NCI-H2227 (cell line): ENCODE results near the gene AP5Z1.
A peak's percentile ranks its signal among the peaks of the same experiment; 100 is the strongest.

Source experiments
- DNase-seq: peaks from one replicate; lab custom pipeline; 2025; ENCODE audit not compliant: unreplicated experiment; lab: John Stamatoyannopoulos, UW

The AP5Z1 gene

DNA sequence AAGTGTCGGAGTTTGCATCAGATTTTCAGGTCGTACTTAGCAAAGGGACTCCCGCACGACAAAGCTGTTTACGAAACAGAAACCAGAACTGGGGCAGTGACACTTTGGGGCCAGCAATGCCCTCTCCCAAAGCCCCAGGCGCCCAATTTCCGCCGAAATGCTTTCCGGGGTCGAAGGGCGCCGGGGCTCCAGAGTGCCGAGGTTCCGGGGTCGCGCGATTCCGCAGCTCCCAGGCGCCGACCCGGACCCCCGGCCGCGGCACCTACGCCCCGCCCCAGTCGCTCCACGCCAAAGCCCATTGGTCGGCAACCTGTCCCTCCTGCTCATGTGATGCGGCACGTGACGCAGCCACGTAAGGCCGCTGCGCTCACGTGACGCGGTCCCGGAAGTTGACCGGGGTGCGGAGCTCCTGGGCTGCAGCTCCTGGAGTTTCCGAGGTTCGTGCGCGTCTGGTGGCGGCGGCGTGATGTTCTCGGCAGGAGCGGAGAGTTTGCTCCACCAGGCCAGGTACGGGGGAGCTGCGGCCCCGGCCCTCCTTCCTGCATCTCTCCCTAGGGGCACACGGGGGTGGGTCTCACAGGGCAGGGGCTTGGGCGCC is at the start of gene AP5Z1:
AP5Z1 (plus strand) TSS at position 374 of the 598 bp plus-strand sequence; CDS start at position 467, 93 bp downstream.
- DNase-seq: peak; percentile 95

GRCh38 chr7:4725850-4726450 is 49.5 kb upstream of the AP5Z1 start:
- no peak for DNase-seq

DNA sequence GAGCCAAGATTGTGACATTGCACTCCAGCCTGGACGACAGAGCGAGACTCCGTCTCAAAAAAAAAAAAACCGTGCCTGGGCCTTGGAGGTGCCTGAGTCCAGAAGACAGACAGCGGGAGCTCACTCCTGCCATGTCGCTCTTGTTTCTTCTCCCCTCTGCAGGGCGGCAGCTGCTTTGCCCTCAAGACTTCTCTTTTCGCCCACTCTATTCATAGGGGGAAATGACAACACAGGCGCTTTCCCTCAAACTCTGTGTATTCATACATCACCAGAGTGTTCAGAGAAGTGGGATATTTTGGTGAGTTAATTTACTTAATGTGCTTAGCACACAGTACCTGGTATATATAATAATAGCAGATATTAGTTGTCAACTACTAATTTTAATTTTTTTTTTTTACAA is 48.9 kb upstream of the AP5Z1 start:
- no peak for DNase-seq

DNA sequence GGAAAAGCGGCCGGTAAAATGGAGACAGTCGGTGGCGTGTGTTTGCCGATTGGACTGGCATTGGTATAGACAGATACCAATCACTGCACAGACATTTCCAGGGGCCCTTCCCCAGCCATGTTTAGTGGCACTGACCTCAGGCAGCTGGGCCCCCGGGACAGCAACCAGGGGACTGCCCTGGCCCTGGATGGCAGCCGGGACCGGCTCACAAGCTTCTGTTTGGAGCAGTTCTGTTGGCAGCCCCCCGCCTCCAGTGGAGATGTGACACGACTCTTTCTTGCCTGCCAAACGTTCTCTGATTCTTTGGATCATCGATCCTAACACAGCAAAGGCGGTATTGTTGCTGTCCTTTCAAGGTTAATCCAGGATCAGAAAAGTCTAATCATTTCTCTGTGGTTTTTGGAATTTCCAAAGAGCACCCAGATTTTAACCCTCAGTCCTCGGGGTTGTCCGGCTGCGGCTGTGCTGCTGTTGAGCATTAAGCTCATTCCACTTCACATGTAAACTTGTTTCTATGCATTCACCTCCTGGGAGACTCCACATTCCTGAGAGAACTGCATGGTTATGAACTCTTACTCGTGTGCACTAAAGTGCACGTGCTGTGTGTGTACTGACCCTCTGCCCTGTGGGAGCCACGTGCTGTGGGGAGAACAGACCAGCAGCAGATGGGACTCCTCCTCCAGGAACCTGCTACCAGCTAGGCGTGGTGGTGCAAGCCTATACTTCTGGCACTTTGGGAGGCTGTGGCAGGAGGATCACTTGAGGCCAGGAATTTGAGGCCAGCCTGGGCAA is 47.3 kb upstream of the AP5Z1 start:
- no peak for DNase-seq

DNA sequence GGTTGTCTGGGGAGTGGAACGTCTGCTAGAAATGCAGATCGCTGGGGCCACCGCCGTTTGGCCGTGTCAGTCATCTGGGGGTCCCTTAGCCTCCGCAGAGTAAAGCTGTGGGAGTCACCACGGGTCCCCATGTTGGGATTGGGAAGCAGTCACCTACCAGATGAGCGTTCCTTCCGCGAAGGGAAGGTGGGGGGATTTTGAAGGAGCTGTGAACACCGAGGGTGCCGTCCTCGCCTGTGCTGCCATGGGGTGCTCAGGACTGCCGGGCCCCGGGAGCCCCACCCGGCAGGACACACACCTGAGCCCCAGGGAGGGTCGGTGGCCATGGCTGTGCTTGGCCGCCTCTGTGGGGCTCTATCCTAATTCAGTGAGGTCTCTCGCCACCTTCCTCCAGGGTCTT is 46.2 kb upstream of the AP5Z1 start:
- DNase-seq: no peak

DNA sequence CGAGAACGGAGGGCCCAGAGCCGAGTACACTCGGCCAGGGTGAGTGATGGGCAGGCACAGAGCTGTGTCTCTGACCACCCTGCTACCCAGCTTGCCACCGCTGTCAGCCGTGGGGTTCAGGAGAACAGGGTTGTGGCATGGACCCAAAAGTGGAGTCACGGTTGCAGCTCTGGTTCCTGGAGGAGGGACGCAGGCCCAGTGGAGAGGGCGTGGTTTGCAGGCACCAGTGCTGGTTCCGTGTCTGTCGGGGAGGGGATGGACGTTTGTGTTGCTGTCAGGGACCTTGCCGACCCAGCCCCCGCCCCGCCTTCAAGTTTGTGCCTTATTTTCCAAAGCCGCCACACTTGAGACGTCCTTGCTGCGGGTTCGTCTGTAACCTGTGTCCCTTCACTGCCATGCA is 45.1 kb upstream of the AP5Z1 start:
- no peak for DNase-seq

GRCh38 chr7:4730971-4731370 is 44.5 kb upstream of the AP5Z1 start:
- DNase-seq: no peak

DNA sequence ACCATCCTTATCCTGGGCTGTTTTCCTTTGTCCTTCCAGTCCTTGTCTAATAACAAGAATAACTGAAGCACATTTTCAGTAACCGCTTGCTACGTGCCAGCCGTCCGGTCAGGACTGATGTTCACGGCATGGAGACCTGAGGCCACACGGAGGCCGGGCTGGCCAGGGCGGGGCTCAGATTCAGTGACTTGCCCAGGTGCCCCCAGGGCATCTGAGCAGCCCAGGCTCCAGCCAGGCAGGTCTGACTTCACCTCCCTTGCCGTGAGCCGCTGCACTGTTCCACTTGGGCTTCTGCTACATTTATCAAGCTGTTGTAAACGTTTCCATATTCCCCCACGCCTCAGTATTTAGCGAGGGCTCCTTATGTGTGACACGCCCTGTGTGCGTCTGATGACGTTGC is 43.6 kb upstream of the AP5Z1 start:
- no peak for DNase-seq

GRCh38 chr7:4733936-4734528 is 41.4 kb upstream of the AP5Z1 start:
- DNase-seq: no peak

- DNase-seq: no peak
Observed at GRCh38 chr7:4734587-4735345, 40.7 kb upstream of the AP5Z1 start.

GRCh38 chr7:4737300-4737699 is 38.1 kb upstream of the AP5Z1 start:
- no peak for DNase-seq

- DNase-seq: peak; percentile 39
Observed at GRCh38 chr7:4738711-4739527, 36.5 kb upstream of the AP5Z1 start.

GRCh38 chr7:4739528-4739992 is 35.9 kb upstream of the AP5Z1 start:
- DNase-seq: peak; percentile 66

DNA sequence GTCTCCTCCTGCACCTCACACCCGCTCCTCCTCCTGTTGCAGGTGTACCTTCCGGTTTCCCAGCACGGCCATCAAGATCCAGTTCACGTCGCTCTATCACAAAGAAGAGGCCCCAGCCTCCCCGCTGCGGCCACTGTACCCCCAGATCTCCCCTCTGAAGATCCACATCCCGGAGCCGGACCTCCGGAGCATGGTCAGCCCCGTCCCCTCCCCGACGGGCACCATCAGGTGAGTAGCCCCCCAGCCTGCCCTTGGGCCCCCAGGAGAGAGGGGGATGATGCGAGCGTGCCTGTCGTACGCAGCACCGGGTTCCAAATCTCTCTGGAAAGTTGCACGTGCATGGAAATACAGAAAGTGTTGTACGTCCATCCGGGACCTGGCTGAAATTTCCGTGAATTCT is 34.6 kb upstream of the AP5Z1 start:
- no peak for DNase-seq

DNA sequence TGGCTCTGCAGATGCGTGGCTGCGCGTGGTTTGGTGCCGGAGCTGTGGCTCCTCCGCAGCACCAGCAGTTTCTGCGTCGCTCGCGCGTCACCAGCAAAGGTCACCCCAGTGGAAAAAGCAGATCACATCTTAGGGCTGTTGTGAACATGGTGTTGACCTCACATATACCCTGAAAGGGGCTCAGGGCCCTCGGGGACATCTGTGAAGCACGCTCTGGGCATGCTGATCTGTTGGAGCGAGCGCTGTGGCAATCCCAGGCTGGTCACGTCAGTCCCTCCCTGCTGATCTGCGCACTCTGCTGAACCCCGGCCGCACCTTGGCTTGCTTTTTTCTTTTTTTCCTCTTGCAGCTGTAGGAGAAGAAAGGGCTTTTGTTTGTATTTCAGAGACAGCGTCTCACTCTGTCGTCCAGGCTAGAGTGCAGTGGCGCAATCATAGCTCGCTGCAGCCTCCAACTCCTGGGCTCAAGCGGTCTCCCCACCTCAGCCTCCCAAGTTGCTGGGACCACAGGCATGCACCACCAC is 33.3 kb upstream of the AP5Z1 start:
- DNase-seq: no peak

- DNase-seq: no peak
Observed at GRCh38 chr7:4742852-4743251, 32.6 kb upstream of the AP5Z1 start.

- peak; percentile 93 for DNase-seq
Observed at GRCh38 chr7:4744391-4745264, 30.8 kb upstream of the AP5Z1 start.

DNA sequence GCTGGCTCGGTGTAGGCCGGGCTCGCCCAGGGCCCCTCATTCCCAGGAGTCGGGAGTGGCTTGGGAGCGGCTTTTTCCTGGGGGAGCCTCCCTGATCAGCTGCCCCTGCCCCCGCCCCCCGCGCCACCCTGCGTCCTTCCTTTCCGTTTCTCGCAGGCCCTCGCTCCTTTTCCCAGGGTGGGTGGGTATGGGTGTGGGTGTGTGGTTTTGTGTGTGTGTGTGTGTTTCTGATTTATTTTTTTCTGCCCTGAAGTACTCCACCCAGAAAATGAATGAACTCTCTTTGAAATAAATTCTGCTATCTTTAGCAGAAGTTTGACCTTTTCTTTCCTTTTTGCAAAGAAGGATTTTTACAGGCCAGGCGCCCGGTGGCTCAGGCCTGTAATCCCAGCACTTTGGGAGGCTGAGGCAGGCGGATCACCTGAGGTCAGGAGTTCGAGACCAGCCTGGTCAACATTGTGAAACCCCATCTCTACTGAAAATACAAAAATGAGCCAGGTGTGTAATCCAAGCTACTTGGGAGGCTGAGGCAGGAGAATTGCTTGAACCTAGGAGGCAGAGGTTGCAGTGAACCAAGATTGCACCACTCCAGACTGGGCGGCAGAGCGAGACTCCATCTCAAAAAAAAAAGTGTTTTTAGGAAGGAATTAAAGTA is 30.0 kb upstream of the AP5Z1 start:
- DNase-seq: no peak
